ENCODE data around the gene HMGXB3. TPM values are rescaled to one million over a fixed set of nuclear protein-coding genes. Genes with fewer than 3 reads are reported as not detected.
"Not testable (repeated sequence)": the region's sequence is repeated elsewhere in the genome, so short reads cannot be mapped to it uniquely, and the experiment has no call there.

Gene HMGXB3
- total RNA-seq, 1 experiment from 2014 or later: 58.7 TPM

DNA sequence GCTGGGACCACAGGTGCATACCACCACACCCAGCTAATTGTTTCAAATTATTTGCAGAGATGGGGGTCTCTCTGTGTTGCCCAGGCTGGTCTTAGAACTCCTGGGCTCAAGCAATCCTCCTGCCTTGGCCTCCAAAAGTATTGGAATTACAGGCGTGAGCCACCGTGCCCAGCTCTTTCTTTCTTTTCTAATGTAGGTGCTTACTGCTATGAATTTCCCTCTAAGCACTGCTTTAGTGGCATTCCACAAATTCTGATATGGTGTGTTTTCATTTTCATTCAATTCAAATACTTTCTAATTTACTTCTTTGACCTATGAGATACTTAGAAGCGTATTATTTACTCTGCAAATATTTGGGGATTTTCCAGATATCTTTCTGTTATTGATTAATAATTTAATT, 14.9 kb downstream of the HMGXB3 start:
- in situ Hi-C loops (cut with HindIII; ENCODE audit: low sequenced_read_pairs): no loop called here

GRCh38 chr5:150016537-150016936, 16.0 kb downstream of the HMGXB3 start:
- DNase-seq (ENCODE audit: low spot score): no peak
- in situ Hi-C loops (cut with HindIII; ENCODE audit: low sequenced_read_pairs): no loop called here

More for the DNA sequence above, 14.9 kb downstream of the HMGXB3 start:
- no peak for DNase-seq (ENCODE audit: low spot score)

DNA sequence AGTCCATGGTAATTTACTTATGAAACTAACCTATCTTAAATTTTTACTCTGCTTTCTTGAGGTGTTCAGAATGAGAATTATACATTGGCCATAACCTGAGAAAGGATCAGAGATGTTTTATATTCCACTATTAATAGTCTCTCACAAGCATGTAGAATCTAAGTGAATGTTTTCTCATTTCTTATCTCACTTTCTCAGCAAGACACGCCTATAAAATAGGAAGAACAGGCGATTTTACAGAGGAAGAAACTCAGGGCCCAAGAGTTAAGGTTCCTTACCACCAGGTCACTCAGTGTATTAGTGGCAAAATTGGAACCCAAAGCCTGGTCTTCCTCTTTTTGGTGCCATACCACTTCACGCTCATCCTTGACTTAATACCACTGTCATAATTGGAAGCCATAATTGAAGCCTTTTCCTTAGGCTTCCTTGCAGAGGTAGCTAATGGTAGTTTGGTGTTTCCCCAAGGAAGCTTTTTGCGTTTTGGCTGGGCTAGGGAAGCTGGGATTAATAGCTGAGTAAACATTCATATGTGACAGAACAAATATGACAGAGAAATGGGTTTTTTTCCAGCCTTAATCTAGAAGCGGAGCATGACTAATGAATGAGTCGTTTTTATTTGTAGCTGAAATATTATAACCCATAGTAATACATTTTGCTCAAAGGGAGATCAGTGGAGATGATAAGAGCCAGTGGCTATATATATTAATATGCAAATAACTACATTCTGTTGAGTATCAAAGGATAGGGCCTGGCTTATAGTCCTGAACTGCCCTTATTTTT, 16.9 kb downstream of the HMGXB3 start:
- in situ Hi-C loops (cut with HindIII; ENCODE audit: low sequenced_read_pairs): no loop called here
- no peak for DNase-seq (ENCODE audit: low spot score)

DNA sequence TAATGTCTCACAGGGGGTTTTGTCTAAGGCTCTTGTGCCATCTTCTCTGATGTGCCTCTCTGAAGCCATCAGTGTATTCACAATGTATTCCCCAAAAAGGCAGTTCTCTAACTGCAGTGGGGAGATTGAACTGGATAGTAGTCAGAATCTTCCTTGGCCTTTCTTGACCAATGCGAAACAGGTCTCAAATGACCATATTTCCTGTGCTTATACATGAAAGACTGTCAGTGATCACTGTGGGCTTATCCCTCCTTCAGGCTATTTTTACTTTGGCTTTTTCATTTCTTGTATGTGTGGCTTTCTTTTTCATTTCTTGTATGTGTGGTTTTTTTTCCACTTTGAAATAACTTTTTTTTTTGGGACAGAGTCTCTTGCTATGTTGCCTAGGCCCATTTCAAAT, 19.7 kb downstream of the HMGXB3 start:
- in situ Hi-C loops (cut with HindIII; ENCODE audit: low sequenced_read_pairs): no loop called here
- DNase-seq (ENCODE audit: low spot score): no peak

DNA sequence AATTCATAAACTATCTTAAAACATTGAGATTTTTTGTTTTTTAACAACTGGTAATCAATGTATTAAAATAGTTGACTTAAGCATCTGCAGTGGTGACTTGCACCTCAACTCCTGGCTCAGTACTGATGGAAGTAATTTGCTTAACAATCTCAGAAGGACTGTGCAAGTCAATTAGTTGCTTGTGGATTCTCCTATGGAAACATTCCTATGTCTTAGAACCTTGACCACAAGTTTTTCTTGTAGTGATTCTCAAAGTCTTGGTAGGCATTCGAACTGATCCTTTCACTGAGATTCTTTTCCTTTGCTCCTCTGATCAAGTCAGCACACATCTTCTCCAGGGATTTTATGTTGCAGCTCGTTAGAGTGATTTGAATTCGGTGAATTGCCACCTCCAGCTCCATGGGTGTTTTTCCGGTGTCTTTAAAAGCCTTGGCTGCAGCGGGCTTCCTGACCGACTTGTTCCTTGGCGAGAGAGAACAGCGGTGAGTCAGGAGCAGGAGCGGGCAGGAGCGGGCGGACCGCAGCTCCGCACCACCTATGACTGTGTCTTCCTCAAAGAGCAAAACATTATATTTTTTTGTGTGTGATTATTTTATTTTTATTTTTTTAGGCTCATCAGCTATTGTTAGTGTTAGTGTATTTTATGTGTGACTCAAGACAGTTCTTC, 21.1 kb downstream of the HMGXB3 start:
- DNase-seq (ENCODE audit: low spot score): peak; percentile 62
- in situ Hi-C loops (cut with HindIII; ENCODE audit: low sequenced_read_pairs): no loop called here

GRCh38 chr5:150022158-150022531, 21.6 kb downstream of the HMGXB3 start:
- peak; percentile 31 for DNase-seq (ENCODE audit: low spot score)
- in situ Hi-C loops (cut with HindIII; ENCODE audit: low sequenced_read_pairs): no loop called here

DNA sequence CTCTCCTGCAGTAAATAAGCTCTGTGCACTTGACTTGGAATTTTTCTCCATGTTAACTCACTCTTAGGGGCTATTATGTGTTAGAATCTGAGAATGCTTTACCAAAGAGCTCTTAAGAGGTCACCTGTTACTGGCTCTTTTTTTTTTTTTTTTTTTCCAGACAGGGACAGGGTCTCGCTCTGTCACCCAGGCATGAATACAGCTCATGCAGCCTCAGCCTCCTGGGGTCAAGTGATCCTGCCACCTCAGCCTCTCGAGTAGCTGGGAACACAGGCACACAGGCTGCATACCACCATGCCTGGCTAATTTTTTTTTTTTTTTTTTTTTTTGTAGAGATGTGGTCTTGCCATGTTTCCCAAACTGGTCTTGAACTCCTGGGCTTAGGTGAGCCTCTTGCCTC, 22.1 kb downstream of the HMGXB3 start:
- in situ Hi-C loops (cut with HindIII; ENCODE audit: low sequenced_read_pairs): no loop called here
- no peak for DNase-seq (ENCODE audit: low spot score)

DNA sequence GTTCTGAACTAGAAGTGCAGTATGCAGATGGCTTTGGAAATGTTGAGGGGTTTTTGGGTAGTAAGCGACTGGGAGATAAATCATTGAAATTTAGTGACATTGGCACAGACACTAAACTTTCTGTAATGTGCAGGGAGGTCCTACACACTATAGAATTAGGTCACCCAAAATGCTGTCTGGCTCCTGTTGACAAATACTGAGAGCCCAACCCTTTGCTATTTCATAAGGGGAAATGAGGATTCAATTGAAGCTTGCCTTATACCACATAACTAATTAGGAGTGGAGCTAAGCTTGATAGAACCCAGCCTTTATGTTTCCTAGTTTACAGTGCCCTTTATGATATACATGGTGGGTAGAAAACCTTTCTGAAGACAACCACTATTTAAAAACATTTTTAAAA, 22.6 kb downstream of the HMGXB3 start:
- in situ Hi-C loops (cut with HindIII; ENCODE audit: low sequenced_read_pairs): no loop called here
- no peak for DNase-seq (ENCODE audit: low spot score)

DNA sequence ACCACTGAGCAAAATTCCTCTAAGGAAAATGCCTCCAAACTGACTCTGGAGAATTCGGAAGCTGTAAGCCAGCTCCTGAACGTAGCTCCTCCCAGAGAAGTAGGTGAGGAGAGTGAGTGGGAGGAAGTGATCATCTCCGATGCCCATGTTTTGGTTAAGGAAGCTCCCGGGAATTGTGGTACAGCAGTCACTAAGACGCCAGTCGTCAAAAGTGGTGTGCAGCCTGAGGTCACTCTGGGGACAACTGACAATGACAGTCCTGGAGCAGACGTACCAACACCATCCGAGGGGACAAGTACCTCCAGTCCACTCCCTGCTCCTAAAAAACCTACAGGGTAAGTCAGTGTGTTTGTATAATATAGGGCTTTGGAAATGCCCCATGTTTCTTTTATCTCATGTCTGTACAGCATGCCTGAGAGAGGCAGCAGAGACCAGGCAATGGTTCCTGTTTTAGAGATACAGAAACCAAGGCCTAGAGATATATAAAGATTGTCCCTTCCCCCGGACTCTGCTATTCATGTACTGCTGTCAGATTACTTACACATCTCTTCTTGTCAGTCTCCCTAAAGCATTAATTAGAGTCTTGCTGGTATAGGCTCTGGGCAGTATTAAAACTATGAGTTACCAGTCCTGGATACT, 23.9 kb downstream of the HMGXB3 start:
- in situ Hi-C loops (cut with HindIII; ENCODE audit: low sequenced_read_pairs): no loop called here
- peak; percentile 15 for DNase-seq (ENCODE audit: low spot score)

GRCh38 chr5:150026682-150027172, 26.2 kb downstream of the HMGXB3 start:
- DNase-seq (ENCODE audit: low spot score): peak; percentile 57
- in situ Hi-C loops (cut with HindIII; ENCODE audit: low sequenced_read_pairs): no loop called here

- DNase-seq (ENCODE audit: low spot score); in situ Hi-C loops (cut with HindIII; ENCODE audit: low sequenced_read_pairs): not testable (repeated sequence)
Measured at GRCh38 chr5:150028047-150028446, 27.5 kb downstream of the HMGXB3 start.

DNA sequence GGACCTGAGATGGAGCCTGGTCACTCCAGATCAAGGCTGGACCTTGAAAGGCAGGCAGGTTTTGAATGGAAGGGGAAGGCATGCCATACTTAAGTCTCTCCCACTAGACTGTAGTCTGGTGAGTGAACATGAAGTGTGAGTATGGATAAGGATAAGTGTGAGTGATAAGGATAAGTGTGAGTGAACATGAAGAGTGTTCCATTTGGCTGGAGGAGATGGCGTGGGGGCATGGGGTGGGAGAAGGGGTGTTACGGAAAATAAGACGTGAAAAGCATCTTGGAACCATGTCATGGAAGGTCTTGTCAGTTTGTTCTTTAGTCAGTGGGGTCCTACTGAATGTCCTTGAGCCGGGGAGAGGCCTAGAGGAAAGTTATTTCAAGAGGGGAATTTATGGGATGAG, 32.8 kb downstream of the HMGXB3 start:
- in situ Hi-C loops (cut with HindIII; ENCODE audit: low sequenced_read_pairs): loop anchor here (5.0 kb wide), 1 partner anchor 39 kb away; no protein-coding TSS in a partner anchor
- no peak for DNase-seq (ENCODE audit: low spot score)

- in situ Hi-C loops (cut with HindIII; ENCODE audit: low sequenced_read_pairs): loop anchor here (5.0 kb wide), 1 partner anchor 38 kb away; no protein-coding TSS in a partner anchor
Measured at GRCh38 chr5:150034662-150035061, 34.1 kb downstream of the HMGXB3 start.

GRCh38 chr5:150035139-150035895, 34.8 kb downstream of the HMGXB3 start:
- in situ Hi-C loops (cut with HindIII; ENCODE audit: low sequenced_read_pairs): no loop called here
- DNase-seq (ENCODE audit: low spot score): no peak

More at GRCh38 chr5:150034662-150035061, 34.1 kb downstream of the HMGXB3 start:
- DNase-seq (ENCODE audit: low spot score): no peak

GRCh38 chr5:150036513-150036912, 36.0 kb downstream of the HMGXB3 start:
- no peak for DNase-seq (ENCODE audit: low spot score)
- in situ Hi-C loops (cut with HindIII; ENCODE audit: low sequenced_read_pairs): no loop called here

GRCh38 chr5:150038547-150038946, 38.0 kb downstream of the HMGXB3 start:
- DNase-seq (ENCODE audit: low spot score): no peak
- in situ Hi-C loops (cut with HindIII; ENCODE audit: low sequenced_read_pairs): no loop called here

DNA sequence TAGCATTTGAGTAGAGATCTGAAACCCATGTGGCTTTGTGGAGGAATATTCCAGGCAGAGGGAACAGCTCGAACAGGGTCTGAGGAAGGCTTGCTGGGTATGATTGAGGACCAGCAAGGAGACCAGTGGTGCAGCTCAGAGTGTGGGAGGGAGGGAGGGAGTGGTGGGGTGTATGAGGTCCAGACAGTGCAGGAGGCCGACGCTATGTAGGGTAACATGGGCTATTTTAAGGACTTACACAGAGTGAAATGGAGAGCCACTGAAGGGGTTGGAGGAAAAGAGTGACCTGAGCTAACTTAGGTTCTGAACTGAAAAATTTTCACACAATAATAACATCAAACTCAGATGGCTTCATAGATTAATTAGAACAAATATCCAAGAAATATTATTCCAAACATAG, 41.9 kb downstream of the HMGXB3 start:
- DNase-seq (ENCODE audit: low spot score): no peak
- in situ Hi-C loops (cut with HindIII; ENCODE audit: low sequenced_read_pairs): no loop called here

GRCh38 chr5:150043657-150044328, 43.3 kb downstream of the HMGXB3 start:
- no peak for DNase-seq (ENCODE audit: low spot score)
- in situ Hi-C loops (cut with HindIII; ENCODE audit: low sequenced_read_pairs): no loop called here

GRCh38 chr5:150044329-150044681, 43.8 kb downstream of the HMGXB3 start:
- in situ Hi-C loops (cut with HindIII; ENCODE audit: low sequenced_read_pairs): no loop called here
- DNase-seq (ENCODE audit: low spot score): no peak
